Measurements from ENCODE around the gene IREB2.
"Not testable (repeated sequence)": the region's sequence is repeated elsewhere in the genome, so short reads cannot be mapped to it uniquely, and the experiment has no call there.

Gene IREB2

DNA sequence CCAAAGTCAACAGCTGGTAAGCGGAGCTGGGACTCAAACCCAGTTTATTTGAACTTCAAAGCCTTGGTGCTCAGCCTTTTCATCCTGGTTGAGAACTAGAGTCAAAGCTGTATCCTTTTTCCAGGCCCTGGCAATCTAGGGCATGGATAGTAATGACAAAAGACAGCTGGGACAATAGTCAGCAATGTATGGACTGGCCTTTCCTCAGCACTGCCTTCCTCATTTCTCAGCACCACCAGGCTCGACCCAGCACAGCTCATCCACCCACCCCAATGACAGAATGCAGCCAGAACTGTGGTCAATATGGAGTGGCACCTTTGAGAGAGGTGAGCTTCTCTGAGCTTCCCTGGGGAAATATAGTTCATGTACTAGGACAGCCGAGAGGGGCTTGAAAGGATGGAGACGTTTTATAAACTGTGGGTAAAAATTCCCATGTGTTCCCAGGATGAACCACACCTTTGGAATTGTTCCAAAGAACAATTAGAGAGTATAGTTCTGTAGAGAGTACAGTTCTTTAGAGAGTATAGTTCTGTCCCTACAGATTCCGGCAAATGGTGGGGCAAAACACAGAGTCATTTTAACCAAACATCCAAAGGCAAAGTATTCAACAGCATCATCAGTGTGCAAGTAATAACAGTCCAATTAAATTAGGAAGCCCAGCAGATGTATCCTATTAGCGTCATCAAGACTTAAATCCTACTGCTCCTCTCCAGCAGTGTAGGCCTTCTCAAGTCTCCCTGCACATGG, 30.2 kb upstream of the IREB2 start:
- DNase-seq (ENCODE audit: low spot score) = no peak

DNA sequence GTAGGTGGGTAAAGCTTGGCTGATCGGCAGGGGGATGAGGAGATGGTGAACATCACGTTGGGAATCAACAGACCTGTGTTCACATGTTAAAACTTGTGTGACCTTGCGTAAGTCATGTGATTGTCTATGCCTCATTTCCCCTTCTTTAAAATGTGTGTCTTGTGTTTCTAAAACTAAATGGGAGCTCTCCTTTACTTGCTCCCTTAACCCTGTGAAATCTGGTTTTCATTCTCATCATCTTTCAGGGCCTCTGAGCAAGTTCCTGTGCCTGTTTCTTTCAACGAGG, 29.7 kb upstream of the IREB2 start:
- no peak for DNase-seq (ENCODE audit: low spot score)

DNA sequence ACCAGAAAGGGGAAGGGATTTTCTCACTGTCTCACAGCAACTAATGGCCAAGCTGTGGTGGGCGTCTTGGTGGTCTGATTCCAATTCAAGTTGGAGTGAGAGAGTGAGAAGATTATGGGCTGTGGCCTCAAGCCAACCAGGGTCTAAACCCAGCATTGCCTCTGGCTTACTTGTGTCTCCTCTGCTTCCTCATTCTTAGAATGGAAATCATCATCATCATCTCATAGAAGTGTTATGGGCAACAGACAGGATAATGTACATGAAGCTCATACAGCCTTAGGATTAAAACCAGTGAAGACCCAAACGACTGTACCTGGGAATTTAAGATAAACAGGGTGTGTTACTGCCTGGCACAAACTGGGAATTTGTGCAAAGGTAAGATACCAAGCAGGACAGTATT, 29.1 kb upstream of the IREB2 start:
- DNase-seq (ENCODE audit: low spot score) = no peak

DNA sequence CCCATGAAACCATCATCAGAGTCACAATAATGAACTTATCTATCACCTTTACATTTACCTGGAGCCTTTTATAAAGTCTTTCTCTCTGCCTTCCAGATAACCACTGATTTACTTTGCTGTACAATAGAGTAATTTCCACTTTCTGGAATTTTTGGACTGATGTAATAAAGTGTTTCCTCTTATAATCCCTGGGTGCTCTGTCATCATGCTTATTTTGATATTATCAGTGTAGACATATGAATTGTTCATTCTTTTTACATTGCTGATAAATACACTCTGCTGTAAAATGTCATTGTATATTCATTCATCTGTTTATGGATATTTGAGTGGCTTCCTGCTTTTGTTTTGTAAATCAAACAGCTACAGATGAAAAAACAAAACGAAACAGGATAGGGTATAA, 27.0 kb upstream of the IREB2 start:
- DNase-seq (ENCODE audit: low spot score) = no peak

DNA sequence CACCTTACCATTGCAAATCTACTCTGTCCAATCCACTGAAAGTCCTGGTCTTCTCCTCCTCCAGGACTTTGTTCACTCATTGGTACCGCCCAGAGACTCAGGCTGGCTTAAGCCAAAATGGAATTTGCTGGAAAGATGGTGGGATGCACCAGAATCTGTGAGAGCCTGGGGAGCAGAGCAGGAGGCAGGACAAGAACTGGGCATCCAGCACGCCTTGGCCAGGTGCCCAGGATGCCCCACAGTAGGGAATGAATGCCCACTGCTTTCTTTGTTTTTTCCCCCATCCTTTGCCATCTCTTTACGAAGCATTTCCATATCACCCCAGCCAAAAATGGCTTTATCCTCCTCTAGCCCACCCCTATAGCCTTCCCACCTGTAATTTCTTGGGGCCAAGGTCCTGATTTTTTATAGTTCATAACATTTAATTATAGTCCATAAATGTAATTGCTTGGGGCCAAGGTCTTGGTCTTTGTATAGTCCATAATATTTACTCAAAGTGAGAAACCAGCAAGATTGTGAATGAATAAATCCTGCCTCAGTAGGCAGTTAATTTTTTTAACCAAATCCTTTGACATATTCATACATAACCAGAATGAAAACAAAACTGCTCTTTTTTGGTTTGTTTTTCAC, 23.3 kb upstream of the IREB2 start:
- no peak for DNase-seq (ENCODE audit: low spot score)

DNA sequence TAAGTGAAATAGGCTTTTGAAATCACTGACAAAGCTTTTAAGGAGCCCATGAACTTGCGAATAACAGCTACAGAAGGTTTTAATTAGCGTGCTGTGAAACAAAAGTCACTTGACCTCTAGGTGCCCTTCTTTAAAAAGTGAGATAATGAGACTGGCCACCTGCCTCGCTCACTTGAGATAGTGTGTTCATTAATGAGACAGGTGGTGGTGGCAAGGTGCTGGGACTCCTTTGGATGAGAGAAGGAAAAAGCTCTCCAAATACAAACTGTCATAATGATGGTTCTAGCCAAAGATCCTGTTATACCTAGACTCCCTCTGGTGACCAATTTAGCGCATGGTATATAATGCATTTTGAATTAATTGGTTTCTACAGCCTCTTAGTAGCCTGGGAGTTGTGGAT, 22.7 kb upstream of the IREB2 start:
- no peak for DNase-seq (ENCODE audit: low spot score)

DNA sequence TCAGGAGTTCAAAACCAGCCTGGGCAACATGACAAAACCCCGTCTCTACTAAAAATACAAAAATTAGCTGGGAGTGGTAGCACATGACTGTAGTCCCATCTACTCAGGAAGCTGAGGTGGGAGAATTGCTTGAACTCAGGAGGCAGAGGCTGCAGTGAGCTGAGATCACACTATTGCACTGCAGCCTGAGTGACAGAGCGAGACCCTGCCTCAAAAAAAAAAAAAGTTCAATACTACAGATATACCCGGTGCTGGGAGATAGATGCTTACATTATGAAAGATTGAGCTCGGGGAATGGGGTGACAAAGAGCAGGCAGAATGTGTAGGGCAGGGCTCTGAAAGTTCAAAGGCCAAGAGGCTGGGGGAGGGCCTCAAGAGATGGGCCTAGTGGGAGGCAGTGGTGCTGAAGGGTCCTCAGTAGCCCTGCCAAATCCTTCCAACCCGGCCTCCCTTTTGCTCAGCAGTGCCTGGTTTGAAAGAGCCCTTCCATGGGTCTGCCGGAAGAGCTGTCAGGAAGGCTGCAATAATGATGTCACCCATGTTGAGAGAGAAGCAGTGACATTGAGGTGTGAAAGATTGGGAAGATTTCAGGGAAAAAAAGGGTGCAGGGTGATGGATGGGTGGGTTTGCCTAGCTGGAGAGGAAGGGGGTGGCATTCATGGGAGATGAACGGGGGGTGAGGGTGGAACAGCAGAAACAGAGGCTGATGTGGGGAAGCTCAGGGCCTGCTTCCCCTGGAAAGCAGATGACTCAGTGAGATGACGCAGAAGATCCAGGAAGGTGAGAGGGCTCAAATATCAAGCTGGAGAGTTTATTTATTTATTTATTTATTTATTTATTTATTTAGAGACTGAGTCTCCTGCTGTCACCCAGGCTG, 20.0 kb upstream of the IREB2 start:
- DNase-seq (ENCODE audit: low spot score) = peak; percentile 78

DNA sequence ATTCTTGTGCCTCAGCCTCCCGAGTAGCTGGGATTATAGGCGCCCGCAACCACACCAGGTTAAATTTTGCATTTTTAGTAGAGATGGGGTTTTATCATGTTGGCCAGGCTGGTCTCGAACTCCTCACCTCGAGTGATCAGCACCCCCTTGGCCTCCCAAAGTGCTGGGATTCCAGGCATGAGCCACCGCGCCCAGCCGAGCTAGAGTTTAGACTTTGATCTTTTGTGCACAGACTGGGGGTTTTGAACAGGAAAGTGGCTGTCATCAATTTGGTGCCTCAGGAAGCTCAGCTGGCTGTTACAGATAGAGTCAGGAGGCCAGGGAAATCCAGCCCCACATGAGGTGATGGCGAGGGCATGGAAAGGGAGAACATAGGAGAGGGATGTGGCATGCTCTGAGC, 19.3 kb upstream of the IREB2 start:
- DNase-seq (ENCODE audit: low spot score) = no peak

DNA sequence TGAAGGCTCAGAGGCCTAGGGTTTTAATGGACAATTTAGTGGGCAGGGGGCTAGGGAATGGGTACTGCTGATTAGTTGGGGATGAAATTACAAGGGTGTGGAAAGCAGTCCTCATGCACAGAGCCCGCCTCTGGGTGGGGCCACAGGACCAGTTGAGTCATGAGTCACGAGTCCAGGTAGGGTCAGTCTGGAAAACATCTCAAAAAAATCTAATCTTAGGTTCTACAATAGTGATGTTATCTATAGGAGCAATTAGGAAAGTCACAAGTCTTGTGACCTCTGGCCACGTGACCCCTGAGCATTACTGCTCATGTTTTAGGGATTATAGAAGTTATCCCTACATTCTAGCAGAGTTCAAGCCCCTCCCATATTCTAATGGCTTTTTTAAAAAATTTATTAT, 18.6 kb upstream of the IREB2 start:
- DNase-seq (ENCODE audit: low spot score) = no peak

DNA sequence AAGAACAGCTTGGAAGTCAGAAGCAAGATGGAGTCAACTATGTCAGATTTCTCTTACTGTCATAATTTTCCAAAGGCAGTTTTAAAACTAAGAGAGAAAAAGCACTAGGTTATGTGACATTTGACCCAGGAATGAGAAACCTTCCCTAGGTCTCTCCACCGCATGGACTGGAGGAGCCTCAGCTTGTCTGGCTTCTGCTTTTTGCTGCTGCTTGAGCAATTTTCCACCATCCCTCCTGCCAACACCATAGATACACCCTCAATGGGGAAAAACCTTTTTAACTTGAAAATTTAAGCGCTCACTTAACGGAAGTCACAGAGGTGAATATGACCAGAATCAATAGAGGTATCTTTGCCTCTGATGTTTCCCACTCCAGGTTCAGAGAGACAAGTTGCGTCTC, 17.8 kb upstream of the IREB2 start:
- DNase-seq (ENCODE audit: low spot score) = no peak

DNA sequence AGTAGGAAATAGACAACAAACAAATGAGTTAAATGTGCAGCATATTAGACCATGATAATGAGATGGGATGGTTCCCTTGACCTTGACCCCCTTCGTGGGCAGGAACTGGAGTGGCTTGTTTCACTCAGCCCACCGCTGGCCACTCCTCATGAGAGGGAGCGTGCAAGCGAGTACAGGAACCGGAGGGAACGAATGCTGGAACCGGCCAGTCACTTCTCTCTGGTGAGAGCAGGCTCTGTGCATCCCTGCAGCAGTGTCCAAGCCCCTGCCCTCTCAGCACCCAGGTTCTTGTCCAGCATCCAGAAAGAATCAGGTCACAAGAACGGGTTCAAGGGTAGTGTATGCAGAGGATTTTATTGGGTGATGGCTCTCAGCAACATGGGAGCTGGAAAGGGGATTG, 17.2 kb upstream of the IREB2 start:
- no peak for DNase-seq (ENCODE audit: low spot score)

DNA sequence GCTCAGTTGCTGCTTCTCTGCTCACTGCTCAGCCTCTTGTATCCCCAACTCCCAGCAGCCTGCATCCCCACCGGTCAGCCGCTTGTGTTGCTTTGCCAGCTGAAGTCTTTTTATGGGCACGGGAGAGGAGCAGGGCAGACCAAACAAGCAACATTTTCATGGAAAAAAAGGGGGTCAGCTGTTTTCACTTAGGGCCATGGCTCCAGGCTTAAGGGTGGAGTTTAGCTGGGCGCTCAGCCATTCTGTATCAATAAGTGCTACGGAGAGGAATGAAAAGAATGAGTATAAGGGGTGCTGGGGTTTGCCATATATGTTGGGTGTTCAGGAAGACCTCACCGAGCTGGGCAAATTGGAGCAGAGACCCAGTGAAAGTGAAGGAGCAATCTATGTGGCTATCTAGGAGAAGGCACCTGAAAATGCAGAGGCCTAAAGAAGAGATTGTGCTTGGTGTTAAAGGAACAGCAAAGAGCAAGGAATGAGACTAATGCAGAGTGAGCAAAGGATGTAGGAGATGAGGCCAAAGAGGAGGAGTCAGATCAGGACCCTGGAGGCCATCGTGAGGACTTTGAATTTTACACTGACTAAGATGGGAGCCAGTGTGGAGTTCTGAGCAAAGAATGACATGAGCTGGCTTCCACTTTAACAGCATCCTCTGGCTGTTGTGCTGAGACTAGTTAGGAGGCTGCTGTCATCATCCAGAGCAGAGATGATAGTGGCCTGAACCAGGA, 16.6 kb upstream of the IREB2 start:
- DNase-seq (ENCODE audit: low spot score) = no peak

DNA sequence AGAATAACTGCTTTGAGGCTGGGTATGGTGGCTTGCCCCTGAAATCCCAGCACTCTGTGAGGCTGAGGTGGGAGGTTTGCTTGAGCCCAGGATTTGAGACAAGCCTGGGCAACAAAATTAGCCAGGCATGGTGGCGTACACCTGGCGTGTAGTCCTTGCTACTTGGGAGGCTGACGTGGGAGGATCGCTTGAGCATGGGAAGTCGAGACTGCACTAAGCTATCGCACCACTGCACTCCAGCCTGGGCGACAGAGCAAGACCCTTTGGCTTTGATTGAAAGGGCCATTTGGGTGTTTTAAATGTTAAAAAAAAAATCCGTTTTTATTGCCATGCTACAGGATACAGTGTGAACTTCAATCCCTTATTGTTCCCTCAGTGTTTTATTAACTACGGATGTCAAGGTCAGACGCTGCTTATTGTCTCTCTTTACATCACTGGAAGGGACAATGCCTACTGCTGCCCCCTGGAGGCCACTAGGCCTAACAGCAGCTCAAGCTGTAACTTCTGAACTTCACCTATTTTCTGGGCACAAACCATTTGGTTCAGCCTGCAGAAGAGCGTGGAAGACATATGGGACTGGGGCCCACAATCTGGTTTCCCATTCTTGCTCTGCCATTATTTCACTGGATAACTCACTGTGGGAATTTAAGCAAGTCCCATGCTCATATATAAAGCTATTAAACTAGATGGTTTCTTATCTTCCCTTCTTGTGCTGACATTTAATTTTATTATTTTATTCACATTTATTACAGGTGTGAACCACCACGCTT, 15.3 kb upstream of the IREB2 start:
- DNase-seq (ENCODE audit: low spot score) = peak; percentile 73

DNA sequence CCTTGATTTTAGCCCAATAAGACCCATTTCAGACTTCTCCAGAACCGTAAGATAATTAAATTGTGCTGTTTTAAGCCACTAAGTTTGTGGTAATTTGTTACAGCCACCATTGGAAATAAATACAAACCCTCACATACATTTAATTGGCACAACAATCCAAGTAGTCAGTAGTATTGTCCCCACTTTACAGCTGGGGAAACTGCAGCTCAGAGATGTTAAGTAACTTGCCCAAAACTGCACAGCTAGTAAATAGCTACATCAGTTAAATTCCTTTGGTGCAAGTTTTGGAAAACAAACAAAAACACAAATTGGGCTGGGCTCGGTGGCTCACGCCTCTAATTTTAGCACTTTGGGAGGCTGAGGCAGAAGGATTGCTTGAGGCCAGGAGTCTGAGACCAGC, 13.3 kb upstream of the IREB2 start:
- no peak for DNase-seq (ENCODE audit: low spot score)

DNA sequence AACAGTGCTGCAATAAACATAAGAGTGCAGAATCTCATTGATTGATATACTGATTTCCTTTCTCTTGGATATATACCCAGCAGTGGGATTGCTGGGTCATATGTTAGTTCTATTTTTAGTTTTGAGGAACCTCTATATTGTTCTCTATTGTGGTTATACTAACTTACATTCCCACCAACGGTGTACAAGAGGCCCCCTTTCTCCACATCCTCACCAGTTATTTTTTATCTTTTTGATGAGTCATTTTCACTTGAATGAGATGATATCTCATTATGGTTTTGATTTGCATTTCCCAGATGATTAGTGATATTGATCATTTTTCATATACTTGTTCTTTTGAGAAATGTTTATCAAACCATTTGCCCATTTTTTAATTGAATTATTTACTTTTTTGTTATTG, 12.4 kb upstream of the IREB2 start:
- no peak for DNase-seq (ENCODE audit: low spot score)

DNA sequence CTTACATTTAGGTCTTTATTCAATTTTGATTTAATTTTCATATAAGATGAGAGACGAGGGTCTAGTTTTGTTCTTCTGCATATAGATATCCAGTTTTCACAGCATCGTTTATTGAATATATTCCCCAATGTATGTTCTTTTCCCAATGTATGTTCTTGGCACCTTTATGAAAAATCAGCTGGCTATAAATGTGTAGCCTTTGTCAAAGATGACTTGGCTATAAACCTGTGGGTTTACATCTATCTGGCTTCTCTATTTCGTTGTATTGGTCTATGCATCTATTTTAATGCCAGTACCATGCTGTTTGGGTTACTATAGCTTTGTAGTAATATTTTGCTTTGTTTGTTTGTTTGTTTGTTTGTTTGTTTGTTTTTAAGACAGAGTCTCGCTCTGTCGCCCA, 11.7 kb upstream of the IREB2 start:
- DNase-seq (ENCODE audit: low spot score) = no peak

DNA sequence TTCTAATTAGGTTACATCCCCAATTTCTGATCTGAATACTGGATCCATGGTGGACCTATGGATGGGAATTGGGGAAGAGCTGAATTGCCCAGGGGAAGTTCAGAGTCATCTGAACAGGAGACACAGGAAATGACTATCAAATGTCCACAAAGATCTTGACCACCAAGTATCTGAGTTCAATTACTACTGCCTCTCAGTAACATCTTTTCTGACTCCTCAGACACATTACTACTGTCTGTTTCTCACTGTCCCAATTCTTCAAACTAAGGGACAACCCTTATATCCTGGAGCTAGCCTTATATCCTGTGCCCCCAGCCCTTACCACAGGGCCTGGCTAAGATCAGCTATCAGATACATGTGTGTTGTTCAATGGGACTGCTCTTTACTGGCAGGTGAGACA, 10.1 kb upstream of the IREB2 start:
- DNase-seq (ENCODE audit: low spot score) = no peak

DNA sequence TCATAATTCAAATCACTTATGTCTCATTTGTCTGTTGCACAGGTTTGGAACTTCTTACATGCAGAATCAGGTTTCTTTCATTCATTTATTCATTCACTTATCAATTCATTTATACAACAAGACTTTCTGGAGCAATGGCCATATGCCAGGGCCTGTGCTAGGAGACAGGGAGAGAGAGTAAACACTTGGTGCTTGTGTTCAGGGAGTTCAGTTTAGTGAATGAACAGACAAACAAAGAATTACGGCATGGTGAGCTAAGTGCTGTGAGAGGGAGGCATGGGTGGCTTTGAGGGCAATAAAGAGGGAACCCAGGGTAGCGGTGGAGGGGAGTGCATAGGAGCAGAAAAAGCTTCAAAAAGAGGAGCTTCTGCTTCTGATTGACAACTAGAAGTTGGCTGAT, 8.5 kb upstream of the IREB2 start:
- DNase-seq (ENCODE audit: low spot score) = no peak

DNA sequence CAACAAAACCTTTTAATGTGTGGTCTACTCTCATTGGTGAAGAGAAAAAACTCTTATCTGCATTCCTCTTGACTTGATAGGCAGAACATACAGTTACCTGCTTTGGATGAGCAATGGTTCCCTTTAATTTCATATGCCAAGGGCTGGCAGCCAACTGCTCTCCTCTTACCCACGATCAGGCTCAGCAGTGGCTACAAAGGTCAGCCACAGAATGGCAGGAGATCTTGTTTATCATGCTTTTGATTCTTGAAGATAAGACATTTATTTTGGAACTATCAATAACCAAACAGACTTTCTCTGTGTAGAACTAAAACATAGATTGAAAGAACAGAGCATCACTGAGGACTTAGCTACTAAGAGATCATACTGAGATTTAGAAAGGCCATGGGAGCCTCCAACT, 6.1 kb upstream of the IREB2 start:
- no peak for DNase-seq (ENCODE audit: low spot score)

DNA sequence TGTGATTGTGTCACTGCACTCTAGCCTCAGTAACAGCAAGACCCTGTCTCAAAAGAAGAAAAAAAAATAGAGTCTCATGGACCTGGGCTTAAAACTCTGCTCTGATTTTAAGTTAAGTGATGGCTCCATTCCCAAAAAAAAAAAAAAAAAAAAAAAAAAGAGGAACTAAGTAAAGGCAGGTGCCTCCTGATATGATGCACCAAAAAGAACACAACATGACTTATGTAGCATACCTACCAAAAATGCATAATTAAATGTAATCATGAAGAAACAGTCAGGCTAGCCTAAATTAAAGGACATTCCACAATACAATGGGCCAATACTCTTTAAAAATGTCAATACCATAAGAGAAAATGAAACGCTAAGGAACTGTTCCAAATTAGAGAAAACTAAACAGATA, 5.4 kb upstream of the IREB2 start:
- no peak for DNase-seq (ENCODE audit: low spot score)

DNA sequence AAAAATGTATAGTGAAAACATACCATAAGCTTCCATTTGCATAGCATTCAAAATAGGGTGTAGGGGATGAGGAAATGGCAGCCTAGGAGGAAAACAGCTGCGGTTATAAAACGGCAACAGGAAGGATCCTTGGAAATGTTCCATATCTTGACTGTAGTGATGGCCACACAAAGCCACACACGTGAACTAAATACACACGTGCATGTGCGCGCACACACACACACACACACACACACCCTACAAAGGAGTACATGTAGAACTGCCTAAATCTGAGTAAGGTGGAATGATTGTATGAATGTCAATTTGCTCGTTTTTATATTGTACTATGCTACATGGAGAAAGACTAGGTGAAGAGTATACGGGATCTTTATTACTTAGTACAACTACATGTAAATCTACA, 3.9 kb upstream of the IREB2 start:
- no peak for DNase-seq (ENCODE audit: low spot score)

DNA sequence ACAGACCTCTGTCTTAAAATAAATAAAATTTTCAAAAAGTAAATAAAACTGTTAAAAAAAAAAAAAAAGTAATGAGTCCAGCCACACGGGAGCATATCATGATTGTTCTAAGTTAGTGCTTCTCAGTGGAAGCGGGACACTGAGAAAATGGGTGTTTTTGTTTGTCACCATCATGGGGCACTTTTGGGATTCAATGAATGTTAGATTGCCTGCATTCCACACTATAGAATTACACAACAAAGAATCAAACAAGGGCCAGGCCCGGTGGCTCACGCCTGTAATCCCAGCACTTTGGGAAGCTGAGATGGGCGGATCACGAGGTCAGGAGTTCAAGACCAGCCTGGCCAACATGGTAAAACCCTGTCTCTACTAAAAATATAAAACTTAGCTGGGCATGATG, 3.3 kb upstream of the IREB2 start:
- not testable (repeated sequence) for DNase-seq (ENCODE audit: low spot score)
